NCI-H2029 treated with DMSO at 0.1 percent for 48 hours (cell line): ENCODE data around the gene MYO1D.
"Not testable (repeated sequence)": the region's sequence is repeated elsewhere in the genome, so short reads cannot be mapped to it uniquely, and the experiment has no call there.

Experiments
- DNase-seq: peaks from one replicate; lab custom pipeline; 2025; lab: John Stamatoyannopoulos, UW

Gene MYO1D

DNA sequence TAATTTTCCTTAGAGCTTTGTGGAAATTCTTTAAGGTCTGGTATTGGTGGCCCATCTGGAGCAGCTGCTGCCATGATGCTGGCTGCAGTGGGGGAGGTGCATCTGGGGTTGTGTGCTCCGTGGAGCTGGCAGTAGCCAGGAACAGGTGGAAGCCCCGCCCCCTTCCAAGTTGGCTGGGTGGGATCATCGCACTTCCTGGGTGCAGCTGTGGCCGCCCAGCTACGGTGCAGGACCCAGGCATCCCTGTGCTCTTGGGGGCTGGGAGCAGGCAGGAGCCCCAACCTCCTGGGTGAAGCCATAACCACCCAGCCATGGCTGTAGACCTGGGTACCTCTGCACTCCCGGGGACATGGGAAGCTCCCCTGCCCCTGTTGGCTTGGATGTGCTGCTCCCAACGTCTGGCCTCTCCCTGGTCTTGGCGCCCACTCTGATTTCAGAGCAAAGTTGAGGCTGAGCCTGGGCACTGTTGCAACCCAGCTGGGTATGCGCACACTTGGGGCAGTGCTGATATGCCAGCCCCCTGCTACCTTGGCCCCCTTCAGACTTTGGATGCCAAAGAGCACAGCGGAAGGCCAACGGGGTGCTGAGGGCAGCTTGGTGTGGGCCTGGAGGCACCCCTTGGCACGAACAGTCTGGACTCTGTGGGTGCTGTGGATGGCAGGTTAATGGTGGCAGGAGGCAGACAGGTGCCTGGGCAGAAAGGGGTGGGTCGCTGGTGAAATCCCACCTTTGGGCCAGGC is 145.2 kb downstream of the MYO1D start:
- no peak for DNase-seq

DNA sequence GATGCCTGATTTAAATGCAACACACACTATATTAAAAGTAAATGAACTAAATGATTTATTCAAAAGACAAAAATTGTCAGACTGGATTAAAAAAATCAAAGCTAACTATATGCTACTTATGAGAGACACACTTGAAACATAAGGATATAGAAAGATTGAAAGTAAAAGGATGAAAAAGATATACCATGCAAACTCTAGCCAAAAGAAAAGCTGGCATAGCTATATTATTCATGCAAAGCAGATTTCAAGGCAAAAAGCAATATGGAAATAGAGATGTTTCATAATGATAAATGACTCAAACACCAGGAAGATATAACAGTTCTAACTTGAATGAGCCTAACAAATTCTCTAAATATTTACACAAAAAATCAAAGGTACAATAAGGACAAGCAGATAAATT is 149.2 kb downstream of the MYO1D start:
- no peak for DNase-seq

DNA sequence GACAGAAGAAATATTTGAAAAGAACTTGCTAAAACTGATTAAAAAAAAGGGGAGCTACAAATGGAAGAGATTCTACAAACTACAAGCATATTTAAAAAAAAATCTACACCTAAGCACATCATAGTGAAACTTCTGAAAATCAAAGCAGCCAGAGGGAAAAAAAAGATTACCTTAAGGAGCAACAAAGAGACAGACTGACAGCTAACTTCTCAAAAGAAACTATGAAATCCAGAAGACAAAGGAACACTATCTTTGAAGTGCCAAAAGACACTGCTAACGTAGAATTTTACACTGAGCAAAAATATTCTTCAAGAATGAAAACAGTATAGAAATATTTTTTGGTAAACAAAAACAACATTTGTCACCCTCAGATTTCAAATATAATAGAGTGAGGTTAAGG is 151.2 kb downstream of the MYO1D start:
- DNase-seq: no peak

DNA sequence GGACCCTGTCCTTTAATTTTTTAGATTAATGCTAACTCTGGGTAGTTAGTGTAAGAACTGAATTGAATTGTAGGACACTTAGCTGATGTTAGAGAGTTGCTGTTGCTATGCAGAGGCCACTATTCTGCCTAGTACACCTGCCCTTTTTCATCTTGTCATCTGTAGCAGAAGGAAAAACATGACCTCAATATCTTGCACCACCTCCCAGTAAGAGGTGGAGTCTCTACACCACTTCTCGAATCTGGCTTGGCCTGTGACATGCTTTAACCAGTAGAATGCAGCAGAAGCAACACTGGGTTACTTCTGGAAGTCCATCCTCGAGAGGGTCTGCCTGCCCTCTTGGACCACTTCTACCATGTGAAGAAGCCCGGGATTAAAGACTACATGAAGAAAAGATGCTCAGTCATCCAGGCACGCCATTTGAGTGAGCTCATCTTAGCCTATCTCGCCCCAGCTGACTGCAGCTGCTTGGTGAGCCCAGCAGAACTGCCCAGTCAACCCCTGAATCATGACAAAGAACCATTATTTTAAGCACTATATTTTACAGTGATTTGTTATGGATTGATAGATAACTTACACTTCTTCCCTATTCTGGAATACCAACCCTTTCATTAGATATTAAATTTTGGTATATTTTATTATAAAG is 153.5 kb downstream of the MYO1D start:
- DNase-seq: no peak

DNA sequence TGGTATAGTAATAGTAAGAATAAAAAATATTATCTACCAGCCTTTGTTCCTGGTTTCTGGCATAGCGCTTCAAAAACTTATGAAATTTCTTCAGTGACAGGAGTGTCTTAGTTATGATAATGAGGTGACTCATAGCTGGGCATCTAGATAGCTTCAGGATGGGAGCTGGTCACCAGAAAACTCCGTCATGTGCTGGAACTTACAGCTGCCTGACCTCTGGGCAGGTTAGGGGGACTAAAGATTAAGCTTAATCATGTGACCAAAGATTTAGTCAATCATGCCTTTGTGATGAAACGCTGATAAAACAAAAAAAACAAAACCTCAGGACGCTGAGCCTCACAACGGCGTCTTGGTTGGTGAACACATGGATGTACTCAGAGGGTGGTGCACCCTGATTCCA is 154.2 kb downstream of the MYO1D start:
- DNase-seq: no peak

DNA sequence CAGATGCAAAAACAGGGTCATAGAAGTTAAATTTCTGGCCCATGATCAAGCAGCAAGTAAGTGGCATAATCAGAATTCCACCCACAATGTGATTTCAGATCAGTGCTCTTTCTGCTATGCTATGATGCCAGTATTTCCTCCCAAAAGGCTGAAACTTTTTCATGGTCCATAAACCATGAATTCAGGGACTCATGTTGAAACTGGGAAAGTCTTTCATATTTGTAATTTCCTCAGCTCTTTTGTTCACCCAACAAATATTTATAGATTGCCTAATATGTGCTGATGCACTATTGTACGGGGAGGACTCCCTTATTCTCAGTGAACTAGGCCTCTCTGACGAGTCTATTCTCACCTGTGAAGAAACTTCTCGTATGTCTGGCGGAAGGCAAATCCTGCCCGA is 156.3 kb downstream of the MYO1D start:
- DNase-seq: no peak

DNA sequence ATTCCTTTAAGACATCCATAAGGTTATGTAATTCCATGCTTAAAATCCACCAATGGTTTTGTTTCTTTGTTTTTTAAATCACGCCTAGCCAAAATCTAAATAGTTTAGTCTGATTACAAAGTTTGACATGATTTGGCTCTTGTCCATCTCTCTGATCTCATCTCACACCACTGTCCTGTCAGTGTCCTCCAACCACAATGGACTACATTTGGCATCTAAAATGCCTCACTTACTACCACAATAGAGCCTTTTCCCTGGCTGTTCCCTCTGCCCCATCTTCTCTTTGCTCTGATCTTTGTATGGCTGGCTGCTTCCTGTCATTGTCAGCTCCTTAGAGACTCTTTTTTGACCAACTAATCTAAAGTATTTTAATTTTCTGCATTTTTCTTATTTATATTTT is 157.2 kb downstream of the MYO1D start:
- no peak for DNase-seq

DNA sequence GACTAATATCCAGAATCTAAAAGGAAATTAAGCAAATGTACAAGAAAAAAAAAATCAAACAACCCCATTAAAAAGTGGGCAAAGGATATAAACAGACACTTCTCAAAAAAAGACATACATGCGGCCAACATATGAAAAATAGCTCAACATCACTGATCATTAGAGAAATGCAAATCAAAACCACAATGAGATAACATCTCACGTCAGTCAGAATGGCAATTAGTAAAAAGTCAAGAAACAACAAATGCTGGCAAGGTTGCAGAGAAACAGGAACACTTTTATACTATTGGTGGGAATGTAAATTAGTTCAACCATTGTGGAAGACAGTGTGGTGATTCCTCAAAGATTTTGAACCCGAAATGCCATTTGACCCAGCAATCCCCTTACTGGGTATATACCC is 162.0 kb downstream of the MYO1D start:
- DNase-seq: not testable (repeated sequence)

DNA sequence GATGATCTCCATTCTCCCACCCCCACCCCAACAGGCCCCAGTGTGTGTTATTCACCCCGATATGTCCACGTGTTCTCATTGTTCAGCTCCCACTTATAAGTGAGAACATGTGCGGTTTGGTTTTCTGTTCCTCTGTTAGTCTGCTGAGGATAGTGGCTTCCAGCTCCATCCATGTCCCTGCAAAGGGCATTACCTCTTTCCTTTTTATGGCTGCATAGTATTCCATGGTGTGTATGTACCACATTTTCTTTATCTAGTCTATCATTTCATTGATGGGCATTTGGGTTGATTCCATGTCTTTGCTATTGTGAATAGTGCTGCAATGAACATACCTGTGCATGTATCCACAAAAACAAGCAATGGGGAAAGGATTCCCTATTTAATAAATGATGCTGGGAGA is 162.7 kb downstream of the MYO1D start:
- not testable (repeated sequence) for DNase-seq

DNA sequence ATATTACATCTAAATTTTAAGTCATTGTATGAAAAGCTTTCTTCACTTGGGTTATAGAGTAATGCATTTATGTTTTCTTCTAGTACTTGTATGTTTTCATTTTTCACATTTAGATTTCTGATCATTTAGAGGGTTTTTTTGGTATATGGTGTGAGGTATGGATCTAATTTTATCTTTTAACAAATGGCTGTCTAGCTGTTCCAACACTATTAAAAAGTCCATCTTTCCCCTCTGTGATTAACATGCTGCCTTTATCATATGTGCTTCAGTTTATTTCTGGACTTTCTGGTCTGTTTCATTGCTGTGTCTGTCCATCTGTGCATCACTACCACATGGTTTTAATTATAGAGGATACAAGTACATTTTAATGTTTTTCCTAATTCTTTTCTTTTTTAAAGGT is 163.8 kb downstream of the MYO1D start:
- no peak for DNase-seq

DNA sequence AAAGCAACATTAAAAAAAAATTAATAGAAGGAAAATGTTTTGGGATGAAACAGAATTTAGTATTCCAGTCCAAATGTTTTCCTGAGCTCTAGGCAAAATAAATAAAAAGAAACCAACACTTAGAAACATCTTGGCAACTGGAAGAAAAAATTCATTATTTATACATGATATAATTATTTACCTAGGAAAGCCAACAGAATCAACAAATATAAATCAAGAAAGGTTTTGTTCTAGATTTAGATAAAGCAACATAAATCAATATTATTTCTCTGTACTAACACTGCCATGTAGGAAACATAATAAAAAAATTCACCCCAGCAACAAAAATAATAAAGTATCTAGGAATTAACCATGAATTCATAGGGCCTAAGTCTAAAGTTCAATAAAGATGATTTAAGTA is 167.4 kb downstream of the MYO1D start:
- DNase-seq: no peak

DNA sequence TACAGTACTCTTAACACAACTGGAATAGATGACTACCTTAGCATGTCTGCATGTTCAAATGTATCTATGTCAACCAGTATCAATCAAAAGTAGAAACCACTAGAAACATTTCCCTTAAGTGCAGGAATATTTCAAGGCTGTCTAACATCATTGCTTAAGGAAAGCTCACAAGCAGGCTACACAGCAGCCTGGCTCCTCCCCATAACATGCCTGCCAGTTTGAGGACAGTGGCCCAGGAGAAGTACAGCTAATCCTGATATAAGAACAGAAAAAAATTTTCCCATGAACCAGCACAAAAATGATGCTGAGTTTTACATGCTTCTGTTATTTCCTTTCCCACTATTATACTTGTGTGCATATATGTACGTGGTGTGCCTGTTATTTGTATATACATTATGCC is 175.1 kb downstream of the MYO1D start:
- no peak for DNase-seq

DNA sequence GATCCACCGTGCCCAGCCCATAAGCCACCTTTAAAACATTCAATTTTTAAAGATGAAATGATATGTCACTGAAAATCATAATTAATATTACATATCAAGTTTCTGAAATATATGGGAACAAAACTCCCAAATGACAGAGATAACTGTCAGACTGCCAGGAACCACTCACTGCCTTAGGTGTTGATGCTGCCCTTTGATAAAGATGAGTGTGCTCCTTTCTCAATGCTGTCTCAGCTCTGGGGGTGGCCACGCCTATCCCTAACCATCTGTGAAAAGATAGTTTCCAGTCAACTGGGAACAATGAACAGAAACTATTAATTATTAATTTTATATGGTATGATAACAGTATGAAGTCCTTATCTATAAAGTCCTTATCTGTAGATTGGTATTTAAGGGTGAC is 177.7 kb downstream of the MYO1D start:
- no peak for DNase-seq

DNA sequence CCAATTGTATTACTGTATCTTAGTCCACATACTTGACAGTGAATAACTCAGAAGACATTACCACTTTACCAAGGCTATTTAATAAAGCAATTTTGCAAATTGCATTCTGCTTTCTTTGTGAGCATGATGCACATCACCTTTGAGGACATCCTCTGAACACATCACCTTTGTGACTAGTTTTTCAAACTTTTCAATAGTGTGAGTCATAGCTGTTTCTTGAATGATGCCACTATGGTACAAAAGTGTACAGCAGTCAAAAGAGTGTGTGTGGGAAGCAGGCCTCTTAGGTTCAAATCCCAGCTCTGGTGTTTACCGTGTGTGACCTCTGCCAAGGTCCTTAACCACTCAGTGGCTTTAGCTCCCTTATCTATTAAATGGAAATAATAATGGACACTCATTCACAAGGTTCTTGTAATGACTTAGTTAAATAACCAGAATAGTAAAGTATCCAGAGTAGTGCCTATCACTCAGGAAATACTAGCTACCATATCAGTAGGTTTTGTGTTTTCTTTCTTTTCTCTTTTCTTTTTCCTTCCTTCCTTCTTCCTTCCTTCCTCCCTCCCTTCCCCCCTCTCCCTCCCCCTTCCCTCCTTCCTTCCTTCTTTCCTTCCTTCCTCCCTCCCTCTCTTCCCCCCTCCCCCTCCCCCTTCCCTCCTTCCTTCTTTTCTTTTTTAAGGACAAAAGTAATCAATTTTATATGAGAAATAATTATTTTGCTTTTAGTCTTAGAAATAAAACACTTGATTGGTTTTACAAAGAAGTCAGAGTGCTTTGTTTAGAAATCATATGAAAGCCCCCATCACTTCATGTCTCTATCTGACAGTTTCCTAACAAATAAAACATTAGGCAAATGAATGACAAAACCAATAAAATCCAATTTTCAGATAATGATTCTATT is 178.9 kb downstream of the MYO1D start:
- DNase-seq: no peak

DNA sequence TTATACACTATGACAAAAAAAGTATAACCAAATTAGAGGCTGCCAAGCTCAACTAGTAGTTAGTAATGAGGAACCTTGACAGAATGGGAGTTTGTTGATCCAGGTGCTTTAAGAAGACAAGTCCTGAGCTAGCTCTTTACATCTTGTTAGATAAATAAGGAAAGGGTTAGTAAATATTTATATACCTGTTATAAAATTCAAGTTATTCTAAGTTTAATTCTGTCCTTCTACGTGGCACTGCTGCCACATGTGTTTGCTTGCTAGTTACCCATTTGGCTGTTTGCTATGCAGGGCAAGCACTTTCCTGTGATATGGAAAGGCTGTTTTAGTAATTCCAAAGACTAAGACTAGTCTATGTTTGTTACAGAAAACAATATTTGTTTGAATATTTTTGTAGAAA is 180.5 kb downstream of the MYO1D start:
- no peak for DNase-seq

DNA sequence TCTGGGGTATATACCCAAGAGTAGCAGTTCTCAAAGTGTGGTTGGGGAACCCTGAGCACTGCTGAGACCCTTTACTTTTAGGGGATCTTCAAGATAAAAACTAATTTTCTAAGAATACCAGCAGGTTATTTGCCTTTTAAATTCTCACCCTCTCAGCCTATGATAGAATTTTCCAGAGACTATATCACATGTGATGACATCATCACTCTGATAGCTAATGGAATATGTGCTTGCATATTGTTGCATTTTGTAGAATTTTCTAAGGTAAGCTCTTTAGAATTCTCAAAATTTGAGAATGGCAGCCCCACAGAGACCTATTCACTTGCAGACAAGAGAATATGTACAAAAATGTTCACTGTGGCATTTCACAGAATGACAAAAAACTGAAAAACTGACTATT is 181.1 kb downstream of the MYO1D start:
- no peak for DNase-seq

DNA sequence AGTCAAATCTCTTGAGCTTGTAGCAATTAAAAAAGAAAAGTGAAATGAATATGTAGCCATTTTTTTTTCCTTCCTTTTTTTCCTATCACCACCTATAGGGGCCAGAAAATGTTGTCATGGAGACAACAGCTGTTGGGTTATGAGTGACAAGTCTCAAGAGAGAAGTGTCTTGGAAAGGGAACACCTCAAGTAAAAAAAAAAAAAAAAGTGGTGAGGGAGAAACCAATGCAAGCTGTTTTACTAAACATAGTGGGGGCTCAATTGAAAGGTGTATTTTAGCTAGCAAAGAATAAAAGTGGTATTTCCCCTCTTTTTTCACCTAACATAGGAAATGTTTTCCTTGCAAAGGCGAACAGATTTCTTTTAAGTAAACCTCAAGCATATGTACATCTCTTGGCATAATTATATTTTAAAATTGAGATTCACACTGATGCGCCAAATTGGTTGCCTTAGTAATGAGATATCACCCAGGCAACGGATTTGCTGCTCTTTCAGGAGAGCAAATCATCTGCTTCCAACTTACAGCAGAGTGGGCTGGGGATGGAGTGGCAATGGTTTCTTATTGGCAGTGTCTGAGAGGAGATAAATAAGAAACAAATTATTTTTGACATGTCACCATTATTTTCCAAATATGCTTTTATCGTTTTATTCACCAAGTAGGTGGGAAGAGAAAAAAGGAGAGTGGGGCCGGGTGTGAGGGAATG is 183.6 kb downstream of the MYO1D start:
- DNase-seq: no peak

DNA sequence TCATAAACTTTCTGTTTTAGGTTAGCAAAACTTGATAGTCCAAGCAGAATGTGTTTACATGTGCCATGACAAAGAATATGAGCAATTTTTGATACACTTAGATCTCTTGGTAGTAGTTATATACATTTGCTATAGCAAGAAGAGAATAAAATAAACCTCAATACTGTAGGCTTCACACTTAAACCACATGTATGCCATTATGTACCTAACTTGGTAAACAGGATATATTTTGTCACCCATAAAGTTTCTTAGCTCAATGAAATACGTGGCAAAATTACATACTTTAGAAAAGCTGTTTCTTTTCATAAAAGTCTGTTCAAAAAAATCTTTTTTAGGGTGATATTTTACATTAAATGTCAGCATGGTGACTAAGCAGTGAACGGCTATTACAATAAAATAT is 184.7 kb downstream of the MYO1D start:
- no peak for DNase-seq

DNA sequence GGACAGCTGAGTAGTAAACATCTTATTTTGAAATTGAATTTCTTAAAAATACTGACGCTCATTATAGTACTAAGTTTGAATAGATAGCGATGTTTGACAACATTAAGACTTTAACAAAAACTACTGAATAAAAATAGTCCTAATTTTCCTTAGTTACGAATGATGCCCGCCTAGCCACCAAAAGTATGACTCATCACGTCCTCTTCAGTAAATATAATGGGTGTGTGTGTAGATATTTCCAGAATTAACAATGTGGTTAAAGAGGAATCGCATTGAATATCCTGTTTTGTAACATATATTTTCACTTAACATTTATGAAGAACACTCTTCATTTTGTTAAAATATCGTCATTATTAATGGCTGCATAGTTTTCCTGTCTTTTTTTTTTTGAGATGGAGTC is 187.6 kb downstream of the MYO1D start:
- DNase-seq: no peak

DNA sequence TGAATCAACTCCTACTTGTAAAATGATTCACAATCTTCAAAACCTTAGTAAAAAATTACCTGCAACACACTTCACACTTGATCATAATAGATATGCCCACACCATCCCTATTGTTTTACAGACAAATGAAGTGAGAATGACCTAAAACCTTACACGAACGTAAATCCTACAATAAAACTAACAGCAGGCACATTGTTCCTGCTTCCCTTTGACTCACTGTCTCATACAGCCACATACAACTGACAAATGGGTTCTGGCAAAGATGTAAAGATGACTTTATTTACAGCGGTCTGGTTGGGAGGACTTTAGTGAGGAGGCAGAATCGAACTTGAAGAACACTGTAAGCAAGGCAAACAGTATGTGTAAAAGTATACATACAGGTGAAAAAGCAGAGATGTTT is 188.7 kb downstream of the MYO1D start:
- DNase-seq: no peak

DNA sequence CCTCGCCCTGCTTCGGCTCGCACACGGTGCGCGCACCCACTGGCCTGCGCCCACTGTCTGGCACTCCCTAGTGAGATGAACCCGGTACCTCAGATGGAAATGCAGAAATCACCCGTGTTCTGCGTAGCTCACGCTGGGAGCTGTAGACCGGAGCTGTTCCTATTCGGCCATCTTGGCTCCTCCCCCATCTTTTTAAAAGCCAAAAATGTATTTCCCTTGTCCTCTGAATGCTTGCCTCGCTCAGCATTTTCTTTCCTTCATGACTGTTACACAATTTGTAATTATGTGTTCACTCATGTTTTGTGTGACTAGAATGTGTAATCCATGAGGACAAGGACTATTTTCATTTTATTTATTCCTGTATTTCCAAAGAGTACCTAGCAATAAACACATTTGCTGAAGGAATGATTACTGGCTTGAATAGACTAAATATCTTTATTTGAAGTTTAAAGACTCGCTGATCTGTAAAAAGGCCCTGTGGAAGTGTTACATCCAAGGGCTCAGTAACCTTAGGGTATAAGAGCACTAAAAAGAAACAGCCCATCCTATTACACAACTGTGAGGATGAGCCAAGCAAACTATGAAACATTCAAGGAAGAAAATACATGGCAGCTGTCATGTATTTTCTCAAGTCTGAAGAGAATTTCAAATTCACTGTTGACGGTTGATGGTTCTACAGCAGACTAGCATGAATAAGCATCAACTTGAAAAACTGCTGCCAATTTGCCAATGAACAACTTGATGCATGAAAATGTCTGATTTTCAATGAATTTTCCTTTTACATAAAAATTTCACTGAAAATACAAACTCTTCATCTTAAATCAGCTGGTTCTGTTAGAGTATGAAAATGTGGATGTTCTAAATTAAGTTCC is 192.6 kb downstream of the MYO1D start:
- DNase-seq: no peak
